ENCODE results near the gene MRPL16.

DNA sequence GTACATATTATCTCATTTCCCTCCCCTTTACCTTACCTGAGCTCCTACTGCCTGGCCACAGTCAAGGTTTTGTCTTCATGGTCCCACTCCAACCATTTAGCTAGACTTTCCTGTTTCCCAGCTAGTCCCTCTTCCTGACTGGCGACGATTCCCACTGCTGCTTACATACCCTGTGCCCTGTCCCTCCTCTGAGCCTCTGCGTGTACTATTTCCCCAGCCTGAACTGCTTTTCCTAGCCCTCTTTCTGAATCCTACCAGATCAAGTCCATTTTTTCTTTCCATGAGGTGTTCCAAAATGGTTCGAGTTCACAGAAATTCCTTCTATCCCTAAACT lies 23.4 kb downstream of the MRPL16 start:
- no peak for TF ChIP-seq EZH2 (IDR thresholded peaks at IDR 0.05; ENCODE audit: borderline replicate concordance, low read depth, low read length, severe bottlenecking)
- TF ChIP-seq, protein P1, sequence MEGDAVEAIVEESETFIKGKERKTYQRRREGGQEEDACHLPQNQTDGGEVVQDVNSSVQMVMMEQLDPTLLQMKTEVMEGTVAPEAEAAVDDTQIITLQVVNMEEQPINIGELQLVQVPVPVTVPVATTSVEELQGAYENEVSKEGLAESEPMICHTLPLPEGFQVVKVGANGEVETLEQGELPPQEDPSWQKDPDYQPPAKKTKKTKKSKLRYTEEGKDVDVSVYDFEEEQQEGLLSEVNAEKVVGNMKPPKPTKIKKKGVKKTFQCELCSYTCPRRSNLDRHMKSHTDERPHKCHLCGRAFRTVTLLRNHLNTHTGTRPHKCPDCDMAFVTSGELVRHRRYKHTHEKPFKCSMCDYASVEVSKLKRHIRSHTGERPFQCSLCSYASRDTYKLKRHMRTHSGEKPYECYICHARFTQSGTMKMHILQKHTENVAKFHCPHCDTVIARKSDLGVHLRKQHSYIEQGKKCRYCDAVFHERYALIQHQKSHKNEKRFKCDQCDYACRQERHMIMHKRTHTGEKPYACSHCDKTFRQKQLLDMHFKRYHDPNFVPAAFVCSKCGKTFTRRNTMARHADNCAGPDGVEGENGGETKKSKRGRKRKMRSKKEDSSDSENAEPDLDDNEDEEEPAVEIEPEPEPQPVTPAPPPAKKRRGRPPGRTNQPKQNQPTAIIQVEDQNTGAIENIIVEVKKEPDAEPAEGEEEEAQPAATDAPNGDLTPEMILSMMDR (IDR thresholded peaks at IDR 0.05; ENCODE audit: borderline replicate concordance, extremely low read depth, low read length, poor library complexity, severe bottlenecking) = no peak

Measured in DND-41 (cell line).